PFSK-1 (cell line): ENCODE measurements around the gene DIP2C.

ENCODE experiments used
- POLR2AphosphoS5 ChIP-seq: IDR thresholded peaks from 2 replicates; pipeline ENCODE4 v1.6.1; 2012; ENCODE audit warnings: low read depth, mild to moderate bottlenecking, control low read depth, low read length, moderate library complexity
- SIN3A ChIP-seq: IDR thresholded peaks from 2 replicates; pipeline ENCODE4 v1.6.1; 2012; ENCODE audit warnings: mild to moderate bottlenecking, low read length, moderate library complexity, borderline replicate concordance; ENCODE audit not compliant: insufficient read depth
- TAF1 ChIP-seq: IDR thresholded peaks from 2 replicates; pipeline ENCODE4 v1.6.1; 2012; ENCODE audit warnings: low read length, control low read depth, borderline replicate concordance; ENCODE audit not compliant: insufficient read depth
- TF ChIP-seq, protein P1 (sequence below), 2 experiments: IDR thresholded peaks; 2 replicates each; pipeline versions ENCODE4 v1.6.1 to v1.8.0; 2011 to 2012; ENCODE audit warnings: low read depth in 2 of 2, low read length in 2 of 2, control low read depth in 1 of 2, inconsistent platforms in 1 of 2, mild to moderate bottlenecking in 1 of 2, moderate library complexity in 1 of 2; ENCODE audit not compliant: insufficient read depth in 1 of 2

DNA sequence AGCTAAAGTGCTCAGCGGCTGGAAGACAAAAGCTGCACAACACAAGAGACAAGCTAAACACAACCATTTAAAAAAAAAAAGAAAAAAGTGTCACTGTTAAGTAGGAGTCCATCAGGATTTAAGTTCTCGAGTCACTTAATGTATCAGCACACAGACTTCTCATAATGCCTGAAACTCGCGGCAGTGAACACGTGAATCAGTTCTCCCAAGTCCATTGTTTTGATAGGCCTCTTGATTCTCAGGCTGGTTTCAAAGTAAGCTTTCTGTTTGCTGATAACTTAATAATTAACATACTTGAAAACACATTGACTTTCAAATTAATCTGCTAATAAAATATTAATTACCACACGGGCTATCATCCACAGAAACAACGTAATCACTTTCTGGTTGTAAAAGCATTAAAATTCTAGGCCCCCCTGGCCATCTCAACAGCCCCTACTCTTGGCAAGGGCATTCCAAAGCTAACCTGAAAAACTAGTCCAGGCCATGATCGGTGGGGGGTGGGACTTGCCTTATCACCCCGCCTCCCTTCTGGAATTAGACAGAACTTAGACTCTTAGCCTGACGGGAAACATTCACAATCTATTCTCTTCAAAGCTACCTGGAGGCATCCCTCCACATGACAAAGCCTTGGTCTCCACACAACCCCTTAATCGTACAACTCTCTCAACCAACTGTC lies 129.0 kb downstream of the DIP2C start:
- TF ChIP-seq POLR2AphosphoS5 (no peak), TAF1 (no peak), SIN3A (no peak)
- TF ChIP-seq, protein P1, sequence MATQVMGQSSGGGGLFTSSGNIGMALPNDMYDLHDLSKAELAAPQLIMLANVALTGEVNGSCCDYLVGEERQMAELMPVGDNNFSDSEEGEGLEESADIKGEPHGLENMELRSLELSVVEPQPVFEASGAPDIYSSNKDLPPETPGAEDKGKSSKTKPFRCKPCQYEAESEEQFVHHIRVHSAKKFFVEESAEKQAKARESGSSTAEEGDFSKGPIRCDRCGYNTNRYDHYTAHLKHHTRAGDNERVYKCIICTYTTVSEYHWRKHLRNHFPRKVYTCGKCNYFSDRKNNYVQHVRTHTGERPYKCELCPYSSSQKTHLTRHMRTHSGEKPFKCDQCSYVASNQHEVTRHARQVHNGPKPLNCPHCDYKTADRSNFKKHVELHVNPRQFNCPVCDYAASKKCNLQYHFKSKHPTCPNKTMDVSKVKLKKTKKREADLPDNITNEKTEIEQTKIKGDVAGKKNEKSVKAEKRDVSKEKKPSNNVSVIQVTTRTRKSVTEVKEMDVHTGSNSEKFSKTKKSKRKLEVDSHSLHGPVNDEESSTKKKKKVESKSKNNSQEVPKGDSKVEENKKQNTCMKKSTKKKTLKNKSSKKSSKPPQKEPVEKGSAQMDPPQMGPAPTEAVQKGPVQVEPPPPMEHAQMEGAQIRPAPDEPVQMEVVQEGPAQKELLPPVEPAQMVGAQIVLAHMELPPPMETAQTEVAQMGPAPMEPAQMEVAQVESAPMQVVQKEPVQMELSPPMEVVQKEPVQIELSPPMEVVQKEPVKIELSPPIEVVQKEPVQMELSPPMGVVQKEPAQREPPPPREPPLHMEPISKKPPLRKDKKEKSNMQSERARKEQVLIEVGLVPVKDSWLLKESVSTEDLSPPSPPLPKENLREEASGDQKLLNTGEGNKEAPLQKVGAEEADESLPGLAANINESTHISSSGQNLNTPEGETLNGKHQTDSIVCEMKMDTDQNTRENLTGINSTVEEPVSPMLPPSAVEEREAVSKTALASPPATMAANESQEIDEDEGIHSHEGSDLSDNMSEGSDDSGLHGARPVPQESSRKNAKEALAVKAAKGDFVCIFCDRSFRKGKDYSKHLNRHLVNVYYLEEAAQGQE (IDR thresholded peaks at IDR 0.05; ENCODE audit: insufficient read depth in 1 of 2, low read depth in 2 of 2, low read length in 2 of 2): no peak
